Activated CD8-positive, alpha-beta memory T cell treated with anti-CD3 and anti-CD28 coated beads for 36 hours (primary cell): ENCODE measurements around the gene CEBPG. TPM values are rescaled to one million over a fixed set of nuclear protein-coding genes. Genes with fewer than 3 reads are reported as not detected.

Experiments used
- CTCF ChIA-PET: fragments of 350-600 bp; sonication (Branson Sonifier 250); formaldehyde crosslinking; loops from one replicate; lab custom pipeline; 2021; ENCODE audit warnings: antibody characterized with exemption; lab: Charles Lee
- POLR2A ChIA-PET: fragments of 350-600 bp; sonication (Branson Sonifier 250); formaldehyde crosslinking; loops from one replicate; lab custom pipeline; 2021; ENCODE audit warnings: antibody characterized with exemption; lab: Charles Lee
- total RNA-seq, 2 experiments: library from RNA; stranded (reverse); gene quantifications; one replicate each; pipeline ENCODE4 v1.2.3, GENCODE V29; 2021

The CEBPG gene
- total RNA-seq, 2 experiments from 2014 or later, result 28.4 to 28.6 TPM

DNA sequence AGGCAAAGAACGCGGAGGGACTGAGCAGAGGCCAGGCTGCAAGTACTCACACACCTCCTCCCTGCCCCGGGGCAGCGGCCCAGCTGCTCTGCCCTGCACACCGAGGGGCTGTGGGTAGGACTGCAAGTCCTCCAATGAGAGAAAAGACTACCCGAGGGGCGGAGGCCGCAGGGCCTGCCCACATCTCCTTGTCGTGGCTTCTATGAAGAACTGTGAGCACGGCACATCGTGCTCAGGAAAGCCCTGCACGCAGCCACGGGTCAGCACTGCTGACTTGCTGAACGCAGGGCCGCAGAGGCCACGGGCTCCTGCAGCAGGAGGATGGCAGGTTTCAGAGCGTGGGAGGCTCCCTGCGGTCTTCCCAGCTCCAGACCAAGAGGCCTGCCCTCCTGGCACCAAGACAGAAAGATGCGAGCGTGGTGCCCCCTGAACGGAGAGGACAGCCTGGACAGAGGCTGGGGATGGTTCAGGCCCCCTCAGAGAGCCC is 37.4 kb downstream of the CEBPG start:
- CTCF ChIA-PET, result no interaction called here
- POLR2A ChIA-PET, result no interaction called here

GRCh38 chr19:33411621-33412180 is 38.2 kb downstream of the CEBPG start:
- ChIA-PET CTCF (no interaction called here), POLR2A (no interaction called here)

GRCh38 chr19:33412601-33413425 is 39.3 kb downstream of the CEBPG start:
- POLR2A ChIA-PET, result no interaction called here
- CTCF ChIA-PET, result interaction anchor here (1.1 kb wide), 1 partner anchor 229 kb away, joined by 4 read pairs; no protein-coding TSS in a partner anchor

GRCh38 chr19:33413426-33413725 is 39.9 kb downstream of the CEBPG start:
- POLR2A ChIA-PET, result no interaction called here

DNA sequence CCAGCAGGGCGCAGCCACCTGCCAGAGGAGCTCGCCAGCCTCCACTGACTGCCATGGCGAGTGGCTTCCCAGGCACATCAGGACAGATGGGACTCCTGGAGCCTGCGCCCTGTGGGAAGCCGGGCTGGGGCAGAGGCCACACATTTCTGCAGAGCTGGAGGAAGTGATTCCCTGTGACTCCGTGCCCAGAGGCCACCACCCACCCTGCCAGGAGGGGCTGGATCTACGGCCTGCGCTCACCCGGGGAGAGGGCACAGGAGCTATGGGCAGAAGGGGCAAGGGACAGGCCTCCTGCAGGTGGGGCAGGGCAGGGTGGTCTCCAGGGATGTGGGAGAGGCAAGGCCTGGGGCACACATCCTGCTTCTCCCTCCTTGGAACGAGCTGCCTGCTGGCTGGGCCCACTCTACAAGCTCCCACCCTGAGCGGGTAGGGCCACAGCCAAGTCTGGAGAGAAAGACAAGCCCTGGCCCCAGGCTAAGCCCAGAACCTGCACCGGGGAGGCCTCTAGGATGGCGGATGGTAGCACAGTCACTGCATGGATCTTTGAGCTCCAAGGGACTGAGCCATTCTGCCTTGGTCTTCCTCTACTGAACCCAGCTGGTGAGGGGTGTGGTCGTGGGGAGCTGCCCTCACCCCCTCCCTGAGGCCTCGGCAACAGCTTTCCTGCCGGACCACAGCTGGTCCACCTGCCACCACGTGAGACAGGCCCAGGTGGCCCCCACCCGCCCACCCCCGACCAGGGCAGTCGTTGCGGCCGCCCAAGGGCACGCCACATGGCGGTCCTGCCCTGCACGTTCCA is 40.6 kb downstream of the CEBPG start:
- ChIA-PET POLR2A (no interaction called here), CTCF (interaction anchor here (0.6 to 1.4 kb wide), 4 partner anchors 8 to 230 kb away, joined by 3 to 4 read pairs (median 4); no protein-coding TSS in a partner anchor)

More at GRCh38 chr19:33413426-33413725, 39.9 kb downstream of the CEBPG start:
- CTCF ChIA-PET, result interaction anchor here (1.1 to 1.4 kb wide), 2 partner anchors 178 to 229 kb away, joined by 4 read pairs; no protein-coding TSS in a partner anchor

- ChIA-PET CTCF (interaction anchor here (0.6 to 1.4 kb wide), 3 partner anchors 9 to 180 kb away, joined by 3 to 4 read pairs (median 3); no protein-coding TSS in a partner anchor), POLR2A (no interaction called here)
These were observed 41.4 kb downstream of the CEBPG start for GRCh38 chr19:33414667-33415605.

DNA sequence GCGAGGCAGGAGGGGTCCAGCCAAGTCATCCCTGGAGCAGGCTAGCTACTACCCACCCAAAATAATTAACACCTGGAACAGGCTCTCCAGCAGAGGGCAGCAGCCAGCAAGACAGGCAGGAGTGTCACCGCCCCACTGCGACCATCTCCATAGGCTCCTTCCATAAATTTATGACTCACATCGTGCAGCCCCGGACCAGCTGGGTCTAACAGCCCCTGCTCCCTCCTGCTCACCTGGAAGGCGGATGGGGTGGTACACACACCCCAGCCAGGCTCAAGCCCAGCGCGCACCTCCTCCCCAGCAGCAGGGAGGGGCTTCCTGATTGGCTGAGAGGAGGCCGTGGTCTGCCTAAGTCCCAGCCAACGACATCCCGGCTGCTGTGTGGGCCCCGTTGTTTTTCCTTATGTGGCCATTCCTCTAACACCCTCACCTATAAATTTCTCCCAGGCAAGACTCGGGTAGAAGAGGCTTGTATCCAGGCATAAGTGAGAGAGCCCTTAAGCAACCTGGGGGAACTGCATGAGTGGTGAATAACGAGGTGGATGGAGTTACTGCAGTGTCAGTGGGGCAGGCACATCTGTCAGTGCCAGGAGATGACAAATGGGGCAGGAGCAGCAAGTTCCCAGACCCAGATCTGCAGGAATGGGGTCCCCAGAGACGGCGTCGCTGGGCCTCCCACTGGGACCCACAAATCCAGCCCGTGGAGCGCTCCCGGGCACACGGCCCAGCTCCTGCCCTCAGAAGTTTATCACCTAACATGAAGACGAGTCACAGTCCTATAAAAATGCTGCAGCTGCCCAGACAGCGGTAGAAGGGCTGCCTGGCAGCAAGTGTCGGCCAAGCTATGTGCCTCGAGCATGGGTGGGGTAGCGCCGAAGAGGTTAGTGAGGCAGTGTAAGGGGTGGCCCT is 43.1 kb downstream of the CEBPG start:
- POLR2A ChIA-PET, result no interaction called here
- CTCF ChIA-PET, result interaction anchor here (0.6 to 2.0 kb wide), 15 partner anchors 8 to 683 kb away, joined by 3 to 18 read pairs (median 3); no protein-coding TSS in a partner anchor

GRCh38 chr19:33417751-33418150 is 44.2 kb downstream of the CEBPG start:
- POLR2A ChIA-PET, result interaction anchor here (0.5 kb wide), 1 partner anchor 149 kb away, joined by 4 read pairs; no protein-coding TSS in a partner anchor
- CTCF ChIA-PET, result interaction anchor here (1.2 to 2.0 kb wide), 3 partner anchors 11 to 360 kb away, joined by 3 to 18 read pairs (median 5); no protein-coding TSS in a partner anchor

GRCh38 chr19:33418461-33418860 is 45.0 kb downstream of the CEBPG start:
- ChIA-PET POLR2A (interaction anchor here (0.5 kb wide), 1 partner anchor 150 kb away, joined by 4 read pairs; no protein-coding TSS in a partner anchor), CTCF (interaction anchor here (1.7 to 2.1 kb wide), 2 partner anchors 12 to 360 kb away, joined by 5 to 8 read pairs; no protein-coding TSS in a partner anchor)

DNA sequence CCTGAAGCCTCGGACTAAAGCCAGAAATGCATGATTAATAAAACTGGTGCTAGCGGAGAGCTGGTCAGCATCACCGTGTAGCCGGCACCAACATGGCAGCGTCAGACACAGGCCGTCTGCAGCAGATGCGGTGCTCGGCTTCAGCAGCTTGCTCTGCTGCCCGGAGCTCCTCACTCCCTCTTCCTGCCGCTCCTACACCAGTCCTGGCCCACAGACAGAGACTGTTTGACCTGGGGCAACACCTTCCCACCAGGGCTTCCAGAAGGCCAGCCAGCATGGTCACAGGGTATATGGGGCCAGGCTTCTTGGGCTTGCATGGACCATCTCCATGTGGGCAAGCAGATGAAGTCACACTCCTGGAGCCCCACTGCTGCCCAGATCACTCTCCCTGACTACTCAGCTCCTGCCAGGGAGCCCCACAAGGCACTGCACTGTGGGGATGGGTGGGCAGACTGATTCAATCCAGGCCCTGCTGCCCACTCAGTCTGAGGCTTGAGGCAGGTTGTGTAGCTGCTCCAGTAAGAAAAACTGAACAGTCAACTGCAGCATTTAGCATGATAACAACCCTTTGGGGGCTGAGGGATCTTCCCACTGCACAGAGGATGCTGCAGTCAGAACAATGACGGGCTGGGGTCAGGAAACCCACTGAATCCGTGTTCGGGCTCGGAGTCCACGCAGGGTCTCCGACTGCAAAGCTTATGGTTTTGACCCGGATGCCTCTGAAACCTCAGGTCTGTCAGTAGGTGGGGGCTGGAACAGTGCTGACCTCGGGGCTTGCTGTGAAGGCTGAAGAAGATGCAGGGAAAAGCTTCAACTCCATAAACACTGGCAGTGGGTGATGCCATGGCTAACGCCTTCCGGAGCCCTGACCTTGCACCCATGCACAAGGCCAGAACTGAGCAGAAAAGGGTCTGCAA is 45.6 kb downstream of the CEBPG start:
- CTCF ChIA-PET, result interaction anchor here (0.8 to 2.1 kb wide), 2 partner anchors 11 to 12 kb away, joined by 3 to 8 read pairs; no protein-coding TSS in a partner anchor
- POLR2A ChIA-PET, result no interaction called here

GRCh38 chr19:33419788-33420130 is 46.2 kb downstream of the CEBPG start:
- CTCF ChIA-PET, result interaction anchor here (0.8 to 2.1 kb wide), 2 partner anchors 10 to 13 kb away, joined by 3 to 8 read pairs; no protein-coding TSS in a partner anchor
- POLR2A ChIA-PET, result no interaction called here

GRCh38 chr19:33420821-33421220 is 47.3 kb downstream of the CEBPG start:
- POLR2A ChIA-PET, result no interaction called here
- CTCF ChIA-PET, result interaction anchor here (0.9 to 2.1 kb wide), 2 partner anchors 9 to 14 kb away, joined by 3 to 8 read pairs; no protein-coding TSS in a partner anchor

GRCh38 chr19:33421368-33421767 is 47.9 kb downstream of the CEBPG start:
- CTCF ChIA-PET, result no interaction called here
- POLR2A ChIA-PET, result no interaction called here

DNA sequence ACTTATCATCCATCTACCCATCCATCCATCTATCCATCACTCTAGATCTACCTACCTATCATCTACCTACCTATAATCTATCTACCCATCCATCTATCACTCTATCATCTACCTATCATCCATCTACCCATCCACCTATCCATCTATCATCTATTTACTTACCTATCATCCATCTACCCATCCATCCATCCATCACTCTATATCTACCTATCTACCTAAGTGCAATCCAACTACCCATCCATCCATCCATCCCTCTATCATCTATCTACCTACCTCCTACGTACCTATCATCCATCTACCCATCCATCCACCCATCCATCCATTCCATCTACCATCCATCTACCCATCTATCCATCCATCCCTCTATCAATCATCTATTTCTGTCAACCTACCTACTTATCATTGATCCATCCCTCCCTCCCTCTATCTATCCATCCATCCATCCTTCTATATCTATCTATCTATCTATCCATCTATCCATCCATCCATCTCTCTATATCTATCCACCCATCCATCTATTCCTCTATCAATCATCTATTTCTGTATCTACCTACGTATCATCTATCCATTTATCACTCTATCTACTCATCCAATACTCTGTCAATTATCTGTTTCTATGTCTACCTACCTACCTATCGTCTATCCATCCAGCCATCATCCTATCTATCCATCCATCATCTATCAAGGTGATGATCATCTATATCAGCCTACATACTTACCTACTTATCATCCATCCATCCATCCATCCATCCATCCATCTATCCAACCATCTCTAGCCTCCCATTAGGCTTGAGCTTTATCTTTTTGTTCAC is 49.1 kb downstream of the CEBPG start:
- ChIA-PET POLR2A (no interaction called here), CTCF (interaction anchor here (0.6 kb wide), 1 partner anchor 8 kb away, joined by 3 read pairs; no protein-coding TSS in a partner anchor)

DNA sequence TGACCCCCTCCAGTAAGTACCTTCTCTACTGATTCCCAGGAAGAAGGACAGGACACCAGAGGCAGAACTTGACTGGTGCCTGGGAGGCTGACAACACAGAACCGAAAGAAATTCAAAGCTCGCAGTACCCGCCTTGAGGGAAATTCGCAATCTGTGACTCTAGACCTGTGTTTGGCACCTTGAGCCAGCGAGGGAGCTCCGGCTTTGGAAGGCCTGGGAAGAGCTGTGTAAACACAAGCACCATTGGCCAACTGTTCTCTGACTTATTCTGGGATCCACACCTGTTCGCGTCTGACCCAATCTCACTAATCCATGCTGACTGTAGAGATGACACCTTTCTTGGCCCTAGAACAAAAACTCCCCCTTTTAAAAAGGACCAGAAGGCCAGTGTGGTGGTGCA is 50.7 kb downstream of the CEBPG start:
- POLR2A ChIA-PET, result no interaction called here
- CTCF ChIA-PET, result interaction anchor here (1.1 kb wide), 1 partner anchor 8 kb away, joined by 3 read pairs; no protein-coding TSS in a partner anchor
